H9 (cell line): ENCODE results near the gene MZF1. TPM values are rescaled to one million over a fixed set of nuclear protein-coding genes. Genes with fewer than 3 reads are reported as not detected.
A peak's percentile ranks its signal among the peaks of the same experiment; 100 is the strongest.

Experiments
- DNase-seq: peaks from one replicate; pipeline ENCODE4 v3.0.0-alpha.2; 2017
- H2AFZ ChIP-seq: one replicate; pipeline ENCODE4 v1.6.1; 2013; ENCODE audit warnings: mild to moderate bottlenecking, low read length, control low read depth, moderate library complexity
- H2AK5ac ChIP-seq: 2 replicates; pipeline ENCODE4 v1.6.1; 2013; ENCODE audit warnings: low read length, control low read depth, mixed read lengths; ENCODE audit not compliant: insufficient read length
- H2BK120ac ChIP-seq: one replicate; pipeline ENCODE4 v1.6.1; 2013; ENCODE audit warnings: low read depth, mild to moderate bottlenecking, low read length, control low read depth, inconsistent platforms; ENCODE audit not compliant: poor library complexity, severe bottlenecking
- H2BK12ac ChIP-seq: 2 replicates; pipeline ENCODE4 v1.6.1; 2013; ENCODE audit warnings: low read length, control low read depth, mixed read lengths, low read depth; ENCODE audit not compliant: insufficient read length
- H2BK15ac ChIP-seq: 2 replicates; pipeline ENCODE4 v1.6.1; 2013; ENCODE audit warnings: low read depth, low read length, control low read depth
- H2BK20ac ChIP-seq: one replicate; pipeline ENCODE4 v1.6.1; 2013; ENCODE audit warnings: low read depth, mild to moderate bottlenecking, low read length, control low read depth, inconsistent platforms; ENCODE audit not compliant: poor library complexity, severe bottlenecking
- H2BK5ac ChIP-seq: 2 replicates; pipeline ENCODE4 v1.6.1; 2013; ENCODE audit warnings: low read length, control low read depth, mixed read lengths; ENCODE audit not compliant: insufficient read length
- H3K14ac ChIP-seq: 2 replicates; pipeline ENCODE4 v1.6.1; 2013; ENCODE audit warnings: low read length, control low read depth; ENCODE audit not compliant: insufficient read depth
- H3K18ac ChIP-seq: 2 replicates; pipeline ENCODE4 v1.6.1; 2013; ENCODE audit warnings: low read depth, mild to moderate bottlenecking, mixed read lengths, low read length, control low read depth; ENCODE audit not compliant: insufficient read length
- H3K23ac ChIP-seq: 2 replicates; pipeline ENCODE4 v1.6.1; 2013; ENCODE audit warnings: low read length, control low read depth, mixed read lengths, low read depth; ENCODE audit not compliant: insufficient read length
- H3K23me2 ChIP-seq: 2 replicates; pipeline ENCODE4 v1.6.1; 2013; ENCODE audit warnings: low read depth, mild to moderate bottlenecking, mixed read lengths, low read length, control low read depth; ENCODE audit not compliant: insufficient read length, poor library complexity, severe bottlenecking
- H3K27ac ChIP-seq: 2 replicates; pipeline ENCODE4 v1.5.1; 2013; ENCODE audit warnings: low read length, control low read depth, mixed read lengths, low read depth; ENCODE audit not compliant: insufficient read length
- H3K27me3 ChIP-seq: 2 replicates; pipeline ENCODE4 v1.6.1; 2013; ENCODE audit warnings: low read length, control low read depth, inconsistent platforms; ENCODE audit not compliant: insufficient read depth
- H3K4ac ChIP-seq: 2 replicates; pipeline ENCODE4 v1.6.1; 2013; ENCODE audit warnings: low read depth, mild to moderate bottlenecking, control low read depth, inconsistent platforms, low read length, moderate library complexity
- H3K4me1 ChIP-seq: 2 replicates; pipeline ENCODE4 v1.6.1; 2013; ENCODE audit warnings: low read length, control low read depth, inconsistent platforms; ENCODE audit not compliant: insufficient read depth
- H3K4me2 ChIP-seq: 2 replicates; pipeline ENCODE4 v1.6.1; 2013; ENCODE audit warnings: low read length, control low read depth, mixed read lengths; ENCODE audit not compliant: insufficient read length, insufficient read depth
- H3K56ac ChIP-seq: 2 replicates; pipeline ENCODE4 v1.6.1; 2013; ENCODE audit warnings: low read depth, mild to moderate bottlenecking, mixed read lengths, low read length, control low read depth; ENCODE audit not compliant: insufficient read length
- H3K79me1 ChIP-seq: 2 replicates; pipeline ENCODE4 v1.6.1; 2013; ENCODE audit warnings: low read depth, mild to moderate bottlenecking, moderate library complexity, low read length, control low read depth, inconsistent platforms; ENCODE audit not compliant: insufficient read depth, poor library complexity, severe bottlenecking
- H3K79me2 ChIP-seq: 2 replicates; pipeline ENCODE4 v1.6.1; 2013; ENCODE audit warnings: low read length, control low read depth, inconsistent platforms; ENCODE audit not compliant: insufficient read depth
- H3K9ac ChIP-seq: 2 replicates; pipeline ENCODE4 v1.6.1; 2013; ENCODE audit warnings: low read length, control low read depth, mixed read lengths; ENCODE audit not compliant: insufficient read length; ENCODE audit errors: extremely low read depth
- H3K9me3 ChIP-seq: one replicate; pipeline ENCODE4 v1.6.1; 2013; ENCODE audit warnings: low read depth, low read length, inconsistent platforms; ENCODE audit not compliant: control insufficient read depth
- H3T11ph ChIP-seq: one replicate; pipeline ENCODE4 v1.6.1; 2013; ENCODE audit warnings: mild to moderate bottlenecking, low read length, control low read depth, inconsistent platforms
- H4K20me1 ChIP-seq: one replicate; pipeline ENCODE4 v1.6.1; 2013; ENCODE audit not compliant: control insufficient read depth, insufficient read length, insufficient read depth
- H4K5ac ChIP-seq: 2 replicates; pipeline ENCODE4 v1.6.1; 2013; ENCODE audit warnings: low read depth, mild to moderate bottlenecking, mixed read lengths, low read length, control low read depth; ENCODE audit not compliant: insufficient read length
- H4K8ac ChIP-seq: replicated peaks from 2 replicates; pipeline ENCODE4 v1.6.1; 2013; ENCODE audit warnings: low read length, control low read depth, mixed read lengths, low read depth; ENCODE audit not compliant: insufficient read length
- H4K91ac ChIP-seq: 2 replicates; pipeline ENCODE4 v1.6.1; 2013; ENCODE audit warnings: low read depth, mild to moderate bottlenecking, moderate library complexity, mixed read lengths, low read length, control low read depth; ENCODE audit not compliant: insufficient read length
- H3K27ac Mint-ChIP-seq, 3 experiments: 2 replicates in 2 of 3; 3 replicates in 1 of 3; pipeline ENCODE4 v1.8.0; 2020 to 2021; ENCODE audit warnings: mixed read lengths in 3 of 3, mild to moderate bottlenecking in 1 of 3, moderate library complexity in 1 of 3
- H3K27me3 Mint-ChIP-seq: 2 replicates; pipeline ENCODE4 v1.8.0; 2021; ENCODE audit warnings: low read depth, mild to moderate bottlenecking, moderate library complexity, mixed read lengths
- H3K36me3 Mint-ChIP-seq, 3 experiments: 2 replicates in 2 of 3; 3 replicates in 1 of 3; pipeline ENCODE4 v1.8.0; 2020 to 2021; ENCODE audit warnings: low read depth in 3 of 3, mixed read lengths in 3 of 3; ENCODE audit not compliant: insufficient read depth in 1 of 3
- H3K4me1 Mint-ChIP-seq, 2 experiments: 2 replicates each; pipeline ENCODE4 v1.8.0; 2020; ENCODE audit warnings: mixed read lengths in 2 of 2
- H3K4me3 Mint-ChIP-seq, 2 experiments: 2 replicates in 1 of 2; 3 replicates in 1 of 2; pipeline ENCODE4 v1.8.0; 2020 to 2021; ENCODE audit warnings: mild to moderate bottlenecking in 2 of 2, mixed read lengths in 2 of 2, moderate library complexity in 1 of 2
- H3K9me3 Mint-ChIP-seq, 2 experiments: 2 replicates in 1 of 2; 3 replicates in 1 of 2; pipeline ENCODE4 v1.8.0; 2020; ENCODE audit warnings: mild to moderate bottlenecking in 2 of 2, mixed read lengths in 2 of 2, moderate library complexity in 1 of 2
- WGBS: extraction: QIAGEN DNeasy Blood & Tissue Kit; methylation state at CpG from one replicate; pipeline ENCODE4 v1.1.7; 2013; ENCODE audit warnings: missing lambda C conversion rate, low lambda C conversion rate, mixed read lengths; ENCODE audit not compliant: insufficient read length; ENCODE audit errors: extremely low coverage; 5-methylcytosine and 5-hydroxymethylcytosine counted together
- total RNA-seq: library from RNA; stranded (reverse); gene quantifications from 2 replicates; pipeline ENCODE4 v1.2.1, GENCODE V29; 2021
- TF ChIP-seq, protein P1 (sequence below): fragments of 200-600 bp; sonication (generic); conservative IDR thresholded peaks from 3 replicates; pipeline ENCODE4 v1.8.0; 2021; ENCODE audit warnings: antibody characterized with exemption, mild to moderate bottlenecking

Gene MZF1
- total RNA-seq, 1 experiment from 2014 or later, result 23.6 TPM

DNA sequence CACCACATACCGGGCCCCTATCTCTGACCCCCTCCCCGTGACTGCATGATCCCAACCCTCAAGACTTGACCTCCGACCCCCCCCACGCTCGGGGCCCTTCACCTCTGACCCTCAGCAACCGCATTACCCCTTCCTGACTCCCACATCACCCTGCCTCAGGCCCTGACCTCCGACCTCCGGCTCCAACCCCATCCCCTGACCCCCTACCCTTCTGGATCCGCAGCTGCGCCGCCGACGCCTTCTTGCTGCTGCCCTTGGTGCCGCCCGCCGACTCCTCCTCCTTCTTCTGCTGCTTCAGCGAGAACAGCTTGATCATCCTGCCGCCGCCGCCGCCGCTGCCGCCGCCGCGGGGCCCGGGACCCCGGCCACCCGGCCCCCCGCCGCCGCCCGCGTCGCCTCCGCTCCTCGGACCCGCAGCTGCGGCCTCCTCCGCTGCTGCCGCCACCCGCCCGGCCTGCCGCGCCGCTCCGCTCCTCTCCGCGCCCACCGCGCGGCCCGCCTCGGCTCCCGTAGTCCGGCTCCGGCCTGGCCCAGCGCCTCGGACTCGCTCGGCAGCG, 15.0 kb downstream of the MZF1 start, which contains the start of gene UBE2M:
Gene UBE2M, minus strand, starts transcription at position 546 of the 557 bp plus-strand sequence. Its CDS starts 230 bp downstream, at position 316.
- H3K4me1 ChIP-seq, result no peaks in the 10 kb centered on the region
- H3K27ac Mint-ChIP-seq, result peak within 1 kb of the TSS; percentile 100
- H3K18ac ChIP-seq, result peak within 1 kb of the TSS; percentile 100
- H4K5ac ChIP-seq, result peak within 1 kb of the TSS; percentile 46
- H3K4me3 Mint-ChIP-seq, result peak within 1 kb of the TSS; percentile 96 to 99
- H3K36me3 Mint-ChIP-seq, result peaks cover 18 to 41% (median 27%) of the 10 kb centered on the region in 3 experiments; a peak in 6 of 7 replicates
- H3K56ac ChIP-seq, result no peak within 1 kb of the TSS
- DNase-seq, result peak; percentile 66
- no CpG with 5 or more reads among the region's 62 CpGs for WGBS
- H3K27ac ChIP-seq, result peak within 1 kb of the TSS; percentile 86
- no peaks in the 10 kb centered on the region for H3K9me3 ChIP-seq
- H4K8ac ChIP-seq, result no peak within 1 kb of the TSS
- H3K9ac ChIP-seq, result peak within 1 kb of the TSS; percentile 99
- no peaks in the 10 kb centered on the region for H4K20me1 ChIP-seq
- peak within 1 kb of the TSS; percentile 67 for H3K4me2 ChIP-seq
- 0 out of 2 replicates have a peak within 1 kb of the TSS, but pooled peaks have one; percentile 76 for H2BK15ac ChIP-seq
- H3K27me3 Mint-ChIP-seq, result peaks cover 1% of the 10 kb centered on the region; the same call in 1 of the 2 replicates
- peak within 1 kb of the TSS; percentile 78 for H2BK12ac ChIP-seq
- peak within 1 kb of the TSS; percentile 81 for H3T11ph ChIP-seq
- no peaks in the 10 kb centered on the region for H3K27me3 ChIP-seq
- no peak within 1 kb of the TSS for H3K23ac ChIP-seq
- H3K79me1 ChIP-seq, result no peaks in the 10 kb centered on the region
- no peak within 1 kb of the TSS for H2AK5ac ChIP-seq
- H3K23me2 ChIP-seq, result peaks cover 16% of the 10 kb centered on the region
- H3K9me3 Mint-ChIP-seq, result no peaks in the 10 kb centered on the region; a peak in 1 of 5 replicates
- peak within 1 kb of the TSS; percentile 89 for H2BK5ac ChIP-seq
- H3K4me1 Mint-ChIP-seq, result peaks cover 21 to 41% of the 10 kb centered on the region in 2 experiments
- peaks cover 8% of the 10 kb centered on the region; the same call in 1 of the 2 replicates for H3K79me2 ChIP-seq
- TF ChIP-seq, protein P1, sequence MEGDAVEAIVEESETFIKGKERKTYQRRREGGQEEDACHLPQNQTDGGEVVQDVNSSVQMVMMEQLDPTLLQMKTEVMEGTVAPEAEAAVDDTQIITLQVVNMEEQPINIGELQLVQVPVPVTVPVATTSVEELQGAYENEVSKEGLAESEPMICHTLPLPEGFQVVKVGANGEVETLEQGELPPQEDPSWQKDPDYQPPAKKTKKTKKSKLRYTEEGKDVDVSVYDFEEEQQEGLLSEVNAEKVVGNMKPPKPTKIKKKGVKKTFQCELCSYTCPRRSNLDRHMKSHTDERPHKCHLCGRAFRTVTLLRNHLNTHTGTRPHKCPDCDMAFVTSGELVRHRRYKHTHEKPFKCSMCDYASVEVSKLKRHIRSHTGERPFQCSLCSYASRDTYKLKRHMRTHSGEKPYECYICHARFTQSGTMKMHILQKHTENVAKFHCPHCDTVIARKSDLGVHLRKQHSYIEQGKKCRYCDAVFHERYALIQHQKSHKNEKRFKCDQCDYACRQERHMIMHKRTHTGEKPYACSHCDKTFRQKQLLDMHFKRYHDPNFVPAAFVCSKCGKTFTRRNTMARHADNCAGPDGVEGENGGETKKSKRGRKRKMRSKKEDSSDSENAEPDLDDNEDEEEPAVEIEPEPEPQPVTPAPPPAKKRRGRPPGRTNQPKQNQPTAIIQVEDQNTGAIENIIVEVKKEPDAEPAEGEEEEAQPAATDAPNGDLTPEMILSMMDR, result no peak
- H2BK120ac ChIP-seq, result no peak within 1 kb of the TSS
- peak within 1 kb of the TSS; percentile 100 for H3K14ac ChIP-seq
- H3K4ac ChIP-seq, result no peak within 1 kb of the TSS
- no peak within 1 kb of the TSS for H2AFZ ChIP-seq
- no peak within 1 kb of the TSS for H4K91ac ChIP-seq
- no peak within 1 kb of the TSS for H2BK20ac ChIP-seq
